A549 (cell line): ENCODE measurements around the gene EPS8L1. TPM values are rescaled to one million over a fixed set of nuclear protein-coding genes. Genes with fewer than 3 reads are reported as not detected.
"Not testable (repeated sequence)": the region's sequence is repeated elsewhere in the genome, so short reads cannot be mapped to it uniquely, and the experiment has no call there.

Experiments
- ATAC-seq, 2 experiments: fragments of 200-7000 bp in 1 of 2; fragments of >200 bp in 1 of 2; cut with Nextera tagmentation in 1 of 2; cut with Tn5 transposase in 1 of 2; 3 replicates each; pipeline versions ENCODE4 v1.8.0 to v1.9.1; 2018 to 2020; ENCODE audit warnings: mild to moderate bottlenecking in 1 of 2, moderate library complexity in 1 of 2
- CTCF ChIA-PET: fragments of 300-600 bp; sonication (Branson Sonifier 250); formaldehyde crosslinking; extraction: SDS; loops from one replicate; lab custom pipeline; 2021; ENCODE audit warnings: antibody characterized with exemption, inconsistent platforms; lab: Yijun Ruan, JAX
- POLR2A ChIA-PET: fragments of 350-600 bp; formaldehyde crosslinking; extraction: SDS; loops from one replicate; lab custom pipeline; 2021; ENCODE audit warnings: antibody characterized with exemption, inconsistent platforms; lab: Yijun Ruan, JAX
- DNase-seq, 2 experiments: peaks; one replicate each; pipeline versions ENCODE4 v3.0.0 to v3.0.0-alpha.2; 2011 to 2016; ENCODE audit warnings: low read depth in 1 of 2, low spot score in 1 of 2
- FAIRE-seq: peaks from 2 replicates; lab custom pipeline; 2011; peaks lifted over from hg19 to GRCh38; lab: Jason Lieb, UNC
- H3K27ac ChIP-seq, 2 experiments: fragments of >200 bp; sonication (Bioruptor Twin); formaldehyde crosslinking; 3 replicates each; pipeline ENCODE4 v1.5.1; 2016 to 2017
- H3K4me1 ChIP-seq: fragments of >200 bp; sonication (Bioruptor Twin); formaldehyde crosslinking; 3 replicates; pipeline ENCODE4 v1.6.1; 2016
- H3K4me2 ChIP-seq: fragments of >200 bp; sonication (Bioruptor Twin); formaldehyde crosslinking; 3 replicates; pipeline ENCODE4 v1.6.1; 2016
- H3K4me3 ChIP-seq: fragments of >200 bp; sonication (Bioruptor Twin); formaldehyde crosslinking; 3 replicates; pipeline ENCODE4 v1.5.1; 2016
- H3K9me3 ChIP-seq: fragments of >200 bp; sonication (Bioruptor Twin); formaldehyde crosslinking; 3 replicates; pipeline ENCODE4 v1.6.1; 2016
- ATOH8 ChIP-seq: fragments of 250-450 bp; sonication (Bioruptor Pico); IDR thresholded peaks from 2 replicates; pipeline ENCODE4 v1.5.0; 2020; ENCODE audit warnings: low read depth, mild to moderate bottlenecking, moderate library complexity
- CBX2 ChIP-seq: fragments of 200-600 bp; sonication (generic); IDR thresholded peaks from 2 replicates; pipeline ENCODE4 v1.6.1; 2016; ENCODE audit warnings: low read depth, mild to moderate bottlenecking, borderline replicate concordance
- CBX8 ChIP-seq: fragments of 200-600 bp; sonication (generic); IDR thresholded peaks from 2 replicates; pipeline ENCODE4 v1.6.1; 2016
- EP300 ChIP-seq, 2 experiments: fragments of >200 bp; sonication (Bioruptor Twin); formaldehyde crosslinking; IDR thresholded peaks; 2 replicates in 1 of 2; 3 replicates in 1 of 2; pipeline ENCODE4 v1.6.1; 2016 to 2017
- FOSB ChIP-seq: fragments of 250-450 bp; sonication (Bioruptor Pico); IDR thresholded peaks from 2 replicates; pipeline ENCODE4 v1.5.0; 2020; ENCODE audit warnings: mild to moderate bottlenecking, moderate library complexity
- FOSL2 ChIP-seq, 2 experiments: fragments of 450-650 bp in 1 of 2; fragments of >200 bp in 1 of 2; sonication (Bioruptor Twin) in 1 of 2; formaldehyde crosslinking; IDR thresholded peaks; 2 replicates each; pipeline versions ENCODE4 v1.5.0 to v1.6.1; 2016 to 2020; ENCODE audit warnings: mild to moderate bottlenecking in 1 of 2, moderate library complexity in 1 of 2
- GATA3 ChIP-seq: IDR thresholded peaks from 2 replicates; pipeline ENCODE4 v1.6.1; 2012; ENCODE audit warnings: borderline replicate concordance
- HES2 ChIP-seq: fragments of >200 bp; sonication (Bioruptor Twin); formaldehyde crosslinking; IDR thresholded peaks from 2 replicates; pipeline ENCODE4 v1.6.1; 2016
- HOXA7 ChIP-seq: fragments of 250-450 bp; sonication (Bioruptor Pico); IDR thresholded peaks from 2 replicates; pipeline ENCODE4 v1.5.0; 2020; ENCODE audit warnings: mild to moderate bottlenecking, moderate library complexity
- JUN ChIP-seq, 2 experiments: fragments of >200 bp; sonication (Bioruptor Twin); formaldehyde crosslinking; IDR thresholded peaks; 2 replicates in 1 of 2; 3 replicates in 1 of 2; pipeline ENCODE4 v1.6.1; 2016 to 2017
- JUNB ChIP-seq: fragments of >200 bp; sonication (Bioruptor Twin); formaldehyde crosslinking; IDR thresholded peaks from 2 replicates; pipeline ENCODE4 v1.6.1; 2016
- KDM1A ChIP-seq: fragments of 200-600 bp; sonication (generic); IDR thresholded peaks from 2 replicates; pipeline ENCODE4 v1.6.1; 2016; ENCODE audit warnings: low read depth, mild to moderate bottlenecking
- KDM5A ChIP-seq: fragments of 200-600 bp; sonication (generic); IDR thresholded peaks from 2 replicates; pipeline ENCODE4 v1.6.1; 2016; ENCODE audit warnings: antibody characterized with exemption, mild to moderate bottlenecking
- MYC ChIP-seq: IDR thresholded peaks from 2 replicates; pipeline ENCODE4 v1.6.1; 2012; ENCODE audit warnings: mild to moderate bottlenecking, inconsistent platforms, low read length, improper control_type of control experiment, borderline replicate concordance
- NFE2L2 ChIP-seq: fragments of 150-350 bp; conservative IDR thresholded peaks from 2 replicates; pipeline ENCODE4 v1.6.1; 2014; ENCODE audit warnings: low read length
- NR3C1 ChIP-seq: fragments of >200 bp; sonication (Bioruptor Twin); formaldehyde crosslinking; IDR thresholded peaks from 3 replicates; pipeline ENCODE4 v1.6.1; 2017
- PHF8 ChIP-seq: fragments of 200-600 bp; sonication (generic); IDR thresholded peaks from 2 replicates; pipeline ENCODE4 v1.6.1; 2016; ENCODE audit warnings: low read depth, mild to moderate bottlenecking, antibody characterized with exemption, moderate library complexity, borderline replicate concordance
- POLR2AphosphoS2 ChIP-seq: conservative IDR thresholded peaks from 2 replicates; pipeline ENCODE4 v1.6.1; 2012; ENCODE audit warnings: low read length, improper control_type of control experiment, inconsistent platforms
- RAD21 ChIP-seq, 2 experiments: fragments of >200 bp in 1 of 2; sonication (Bioruptor Twin) in 1 of 2; formaldehyde crosslinking in 1 of 2; IDR thresholded peaks in 1 of 2; conservative IDR thresholded peaks in 1 of 2; 2 replicates in 1 of 2; 3 replicates in 1 of 2; pipeline ENCODE4 v1.6.1; 2012 to 2018; ENCODE audit warnings: inconsistent platforms in 1 of 2
- RNF2 ChIP-seq: fragments of 200-600 bp; sonication (generic); IDR thresholded peaks from 2 replicates; pipeline ENCODE4 v1.6.1; 2016; ENCODE audit warnings: low read depth, mild to moderate bottlenecking, antibody characterized with exemption, moderate library complexity, borderline replicate concordance
- SMC3 ChIP-seq: fragments of >200 bp; sonication (Bioruptor Twin); formaldehyde crosslinking; IDR thresholded peaks from 3 replicates; pipeline ENCODE4 v1.6.1; 2018; ENCODE audit warnings: inconsistent platforms
- TFCP2L1 ChIP-seq: fragments of 250-450 bp; sonication (Bioruptor Pico); IDR thresholded peaks from 2 replicates; pipeline ENCODE4 v1.5.0; 2021; ENCODE audit warnings: mild to moderate bottlenecking
- TP53 ChIP-seq: fragments of 250-450 bp; sonication (Bioruptor Pico); IDR thresholded peaks from 2 replicates; pipeline ENCODE4 v1.5.0; 2021; ENCODE audit warnings: mild to moderate bottlenecking, moderate library complexity
- USF2 ChIP-seq: fragments of 450-650 bp; IDR thresholded peaks from 2 replicates; pipeline ENCODE4 v1.6.1; 2014; ENCODE audit warnings: antibody characterized with exemption
- ZC3H11A ChIP-seq: fragments of 450-650 bp; IDR thresholded peaks from 2 replicates; pipeline ENCODE4 v1.6.1; 2014; ENCODE audit warnings: antibody characterized with exemption, mild to moderate bottlenecking
- ZFP36 ChIP-seq: fragments of 450-650 bp; IDR thresholded peaks from 2 replicates; pipeline ENCODE4 v1.6.1; 2014; ENCODE audit warnings: borderline replicate concordance; ENCODE audit not compliant: partially characterized antibody
- WGBS: methylation state at CpG from one replicate; pipeline ENCODE4 v1.1.6; 2017; ENCODE audit errors: missing lambda C conversion rate; 5-methylcytosine and 5-hydroxymethylcytosine counted together
- polyA plus RNA-seq, 4 experiments: library from polyadenylated mRNA; depleted of rRNA in 3 of 4; stranded (reverse); fragments of >200 nt; fragmentation: RNase III in 1 of 4; extraction: RNeasy Plus Mini Kit Qiagen cat#74134 plus additional on column Dnase treatment in 1 of 4; gene quantifications; 2 replicates in 3 of 4; 3 replicates in 1 of 4; pipeline ENCODE4 v1.2.3, GENCODE V29; 2011 to 2017
- TF ChIP-seq, protein P1 (sequence below): fragments of >200 bp; sonication (Bioruptor Twin); formaldehyde crosslinking; IDR thresholded peaks from 3 replicates; pipeline ENCODE4 v1.6.1; 2016
- TF ChIP-seq, protein P2 (sequence below): IDR thresholded peaks from 2 replicates; pipeline ENCODE4 v1.6.1; 2012
- TF ChIP-seq, protein P3 (sequence below): fragments of >200 bp; sonication (Bioruptor Twin); formaldehyde crosslinking; IDR thresholded peaks from 3 replicates; pipeline ENCODE4 v1.5.1; 2016

The EPS8L1 gene
- polyA plus RNA-seq, 2 of the 4 experiments (the other 2 are of a cell fraction): 3.7 to 3.8 TPM

GRCh38 chr19:55032170-55032800 lies 43.4 kb upstream of the EPS8L1 start:
- CTCF ChIA-PET: interaction anchor here (1.1 kb wide), 1 partner anchor 12 kb away, joined by 3 read pairs; no protein-coding TSS in a partner anchor
- POLR2A ChIA-PET: no interaction called here

DNA sequence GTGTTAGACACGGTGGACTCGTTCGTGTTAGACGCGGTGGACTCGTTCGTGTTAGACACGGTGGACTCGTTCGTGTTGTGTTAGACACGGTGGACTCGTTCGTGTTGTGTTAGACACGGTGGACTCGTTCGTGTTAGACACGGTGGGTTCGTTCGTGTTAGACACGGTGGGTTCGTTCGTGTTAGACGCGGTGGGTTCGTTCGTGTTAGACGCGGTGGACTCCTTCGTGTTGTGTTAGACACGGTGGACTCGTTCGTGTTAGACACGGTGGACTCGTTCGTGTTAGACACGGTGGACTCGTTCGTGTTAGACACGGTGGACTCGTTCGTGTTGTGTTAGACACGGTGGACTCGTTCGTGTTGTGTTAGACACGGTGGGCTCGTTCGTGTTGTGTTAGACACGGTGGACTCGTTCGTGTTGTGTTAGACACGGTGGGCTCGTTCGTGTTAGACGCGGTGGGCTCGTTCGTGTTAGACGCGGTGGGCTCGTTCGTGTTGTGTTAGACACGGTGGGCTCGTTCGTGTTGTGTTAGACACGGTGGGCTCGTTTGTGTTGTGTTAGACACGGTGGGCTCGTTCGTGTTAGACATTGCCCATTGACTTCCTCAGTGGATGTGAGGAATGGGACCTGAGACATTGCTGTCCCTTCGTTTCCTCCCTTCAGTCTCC lies 42.6 kb upstream of the EPS8L1 start:
- WGBS: 89% methylated on average over 70 of the region's 70 CpGs
- POLR2A ChIA-PET: not testable (repeated sequence)

More at GRCh38 chr19:55032170-55032800, 43.4 kb upstream of the EPS8L1 start:
- FAIRE-seq (no peak), DNase-seq (no peak)
- 84% methylated on average over 22 of the region's 22 CpGs for WGBS
- Histone ChIP-seq H3K4me1 (0 out of 3 replicates have a peak, but pooled peaks cover 5% of the 10 kb centered on the region), H3K4me2 (no peak overlapping the region), H3K9me3 (no peaks in the 10 kb centered on the region), H3K27ac (no peak overlapping the region)
- TF ChIP-seq, protein P1, sequence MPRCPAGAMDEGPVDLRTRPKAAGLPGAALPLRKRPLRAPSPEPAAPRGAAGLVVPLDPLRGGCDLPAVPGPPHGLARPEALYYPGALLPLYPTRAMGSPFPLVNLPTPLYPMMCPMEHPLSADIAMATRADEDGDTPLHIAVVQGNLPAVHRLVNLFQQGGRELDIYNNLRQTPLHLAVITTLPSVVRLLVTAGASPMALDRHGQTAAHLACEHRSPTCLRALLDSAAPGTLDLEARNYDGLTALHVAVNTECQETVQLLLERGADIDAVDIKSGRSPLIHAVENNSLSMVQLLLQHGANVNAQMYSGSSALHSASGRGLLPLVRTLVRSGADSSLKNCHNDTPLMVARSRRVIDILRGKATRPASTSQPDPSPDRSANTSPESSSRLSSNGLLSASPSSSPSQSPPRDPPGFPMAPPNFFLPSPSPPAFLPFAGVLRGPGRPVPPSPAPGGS: no peak
- TF ChIP-seq POLR2AphosphoS2: no peak
- no peak for TF ChIP-seq HES2
- TF ChIP-seq ZFP36: no peak
- TF ChIP-seq TFCP2L1 (CRISPR knock-in tag): no peak
- no peak for TF ChIP-seq PHF8
- TF ChIP-seq SMC3: no peak
- no peak for TF ChIP-seq KDM1A
- TF ChIP-seq KDM5A: no peak
- TF ChIP-seq GATA3: no peak
- no peak for TF ChIP-seq HOXA7 (CRISPR knock-in tag)
- no peak for TF ChIP-seq FOSB (CRISPR knock-in tag)
- TF ChIP-seq JUNB: no peak
- TF ChIP-seq, protein P2, sequence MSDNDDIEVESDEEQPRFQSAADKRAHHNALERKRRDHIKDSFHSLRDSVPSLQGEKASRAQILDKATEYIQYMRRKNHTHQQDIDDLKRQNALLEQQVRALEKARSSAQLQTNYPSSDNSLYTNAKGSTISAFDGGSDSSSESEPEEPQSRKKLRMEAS: no peak
- no peak for TF ChIP-seq NFE2L2
- TF ChIP-seq, protein P3, sequence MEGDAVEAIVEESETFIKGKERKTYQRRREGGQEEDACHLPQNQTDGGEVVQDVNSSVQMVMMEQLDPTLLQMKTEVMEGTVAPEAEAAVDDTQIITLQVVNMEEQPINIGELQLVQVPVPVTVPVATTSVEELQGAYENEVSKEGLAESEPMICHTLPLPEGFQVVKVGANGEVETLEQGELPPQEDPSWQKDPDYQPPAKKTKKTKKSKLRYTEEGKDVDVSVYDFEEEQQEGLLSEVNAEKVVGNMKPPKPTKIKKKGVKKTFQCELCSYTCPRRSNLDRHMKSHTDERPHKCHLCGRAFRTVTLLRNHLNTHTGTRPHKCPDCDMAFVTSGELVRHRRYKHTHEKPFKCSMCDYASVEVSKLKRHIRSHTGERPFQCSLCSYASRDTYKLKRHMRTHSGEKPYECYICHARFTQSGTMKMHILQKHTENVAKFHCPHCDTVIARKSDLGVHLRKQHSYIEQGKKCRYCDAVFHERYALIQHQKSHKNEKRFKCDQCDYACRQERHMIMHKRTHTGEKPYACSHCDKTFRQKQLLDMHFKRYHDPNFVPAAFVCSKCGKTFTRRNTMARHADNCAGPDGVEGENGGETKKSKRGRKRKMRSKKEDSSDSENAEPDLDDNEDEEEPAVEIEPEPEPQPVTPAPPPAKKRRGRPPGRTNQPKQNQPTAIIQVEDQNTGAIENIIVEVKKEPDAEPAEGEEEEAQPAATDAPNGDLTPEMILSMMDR: no peak
- TF ChIP-seq RAD21 (conservative IDR thresholded peaks at IDR 0.05 in 1 of 2, IDR thresholded peaks at IDR 0.05 in 1 of 2): no peak
- TF ChIP-seq, all 56 proteins: peak for 0
- peak in 1 of 2 experiments; percentile 11; a peak in 2 of 6 replicates for ATAC-seq
- no peak overlapping the region for H3K4me3 ChIP-seq

GRCh38 chr19:55034751-55035150 lies 40.9 kb upstream of the EPS8L1 start:
- Histone ChIP-seq H3K4me2 (no peak overlapping the region), H3K4me1 (no peaks in the 10 kb centered on the region), H3K27ac (no peak overlapping the region), H3K4me3 (no peak overlapping the region), H3K9me3 (no peaks in the 10 kb centered on the region)
- FAIRE-seq (no peak), ATAC-seq (no peak), DNase-seq (no peak)
- TF ChIP-seq NFE2L2 (no peak), MYC (no peak), CBX2 (no peak), RNF2 (no peak), KDM1A (no peak), ATOH8 (no peak), JUN (IDR thresholded peaks at IDR 0.05) (no peak), CBX8 (no peak), USF2 (no peak), FOSL2 (IDR thresholded peaks at IDR 0.05) (no peak), FOSL2 (CRISPR knock-in tag; IDR thresholded peaks at IDR 0.05) (no peak), EP300 (IDR thresholded peaks at IDR 0.05) (no peak), ZC3H11A (no peak), JUNB (no peak), TP53 (no peak), RAD21 (conservative IDR thresholded peaks at IDR 0.05 in 1 of 2, IDR thresholded peaks at IDR 0.05 in 1 of 2) (no peak), NR3C1 (no peak)
- CTCF ChIA-PET: no interaction called here
- 92% methylated on average over 13 of the region's 13 CpGs for WGBS
- POLR2A ChIA-PET: no interaction called here

More for the DNA sequence above, 42.6 kb upstream of the EPS8L1 start:
- H3K4me2 ChIP-seq, ATAC-seq, DNase-seq, H3K27ac ChIP-seq, H3K4me3 ChIP-seq, H3K9me3 ChIP-seq, CTCF ChIA-PET, FAIRE-seq, H3K4me1 ChIP-seq: not testable (repeated sequence)
